Cerebellar nuclear complex (tissue), 1 donor: Measurements from ENCODE around the gene HMCN1.

Experiments used
- DNase-seq, 2 experiments: peaks; one replicate each; lab custom pipeline; 2025; lab: John Stamatoyannopoulos, UW

Gene HMCN1

DNA sequence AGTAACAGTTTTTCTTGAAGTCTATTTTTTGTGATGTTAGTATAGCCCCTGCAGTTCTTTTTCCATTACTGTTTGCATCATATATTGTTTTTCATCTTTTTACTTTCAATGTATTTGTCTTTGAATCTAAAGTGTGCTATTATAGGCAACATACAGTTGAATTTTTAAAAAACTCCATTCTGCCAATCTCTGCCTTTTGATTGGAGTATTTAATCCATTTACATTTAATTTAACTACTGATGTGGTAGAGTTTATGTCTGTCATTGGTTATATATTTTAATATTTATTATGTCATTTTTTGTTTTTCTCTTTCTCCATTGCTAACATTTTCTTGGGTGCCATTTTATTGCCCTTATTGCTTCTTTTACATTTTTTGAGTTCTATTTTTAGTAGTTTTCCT is 296.3 kb downstream of the HMCN1 start:
- DNase-seq, result no peak

DNA sequence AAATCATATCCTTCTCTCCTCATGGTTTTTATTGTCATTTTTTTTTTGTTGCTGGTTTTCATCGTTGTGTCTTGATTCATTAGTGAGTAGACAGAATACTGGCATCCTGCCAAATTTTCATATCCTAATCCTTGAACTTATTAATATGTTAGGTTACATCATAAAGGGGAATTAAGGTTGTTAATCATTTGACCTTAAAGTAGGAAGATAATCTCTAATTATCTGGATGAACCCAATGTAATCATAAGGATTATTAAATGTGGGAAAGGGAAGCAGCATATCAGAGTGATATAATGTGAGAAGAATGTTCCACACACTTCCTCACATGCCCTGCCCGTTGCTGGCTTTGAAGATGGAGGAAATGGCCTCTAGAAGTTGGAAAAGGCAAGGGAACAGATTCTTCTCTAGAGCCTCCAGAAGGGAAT is 299.7 kb downstream of the HMCN1 start:
- no peak for DNase-seq

- no peak for DNase-seq
Observed at GRCh38 chr1:186042230-186042629, 308.0 kb downstream of the HMCN1 start.

DNA sequence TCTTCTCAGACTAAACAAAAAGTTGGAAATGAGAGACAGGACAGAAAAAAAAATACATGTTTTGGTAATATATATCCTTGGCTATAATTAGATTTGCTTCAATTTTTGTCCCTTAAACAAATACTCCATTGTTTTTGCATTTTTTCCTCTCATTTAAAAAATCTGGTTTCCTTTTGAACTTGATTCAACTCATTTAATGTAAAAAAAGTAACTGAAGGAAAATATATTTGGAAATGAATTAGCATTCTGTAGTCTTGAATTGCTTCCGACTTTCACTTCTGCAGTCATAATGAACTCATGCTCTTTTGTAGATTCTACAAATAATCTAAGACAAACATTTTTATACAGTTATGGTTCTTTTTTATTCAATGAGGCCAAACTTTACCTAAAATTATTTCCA is 309.1 kb downstream of the HMCN1 start:
- DNase-seq, result no peak

DNA sequence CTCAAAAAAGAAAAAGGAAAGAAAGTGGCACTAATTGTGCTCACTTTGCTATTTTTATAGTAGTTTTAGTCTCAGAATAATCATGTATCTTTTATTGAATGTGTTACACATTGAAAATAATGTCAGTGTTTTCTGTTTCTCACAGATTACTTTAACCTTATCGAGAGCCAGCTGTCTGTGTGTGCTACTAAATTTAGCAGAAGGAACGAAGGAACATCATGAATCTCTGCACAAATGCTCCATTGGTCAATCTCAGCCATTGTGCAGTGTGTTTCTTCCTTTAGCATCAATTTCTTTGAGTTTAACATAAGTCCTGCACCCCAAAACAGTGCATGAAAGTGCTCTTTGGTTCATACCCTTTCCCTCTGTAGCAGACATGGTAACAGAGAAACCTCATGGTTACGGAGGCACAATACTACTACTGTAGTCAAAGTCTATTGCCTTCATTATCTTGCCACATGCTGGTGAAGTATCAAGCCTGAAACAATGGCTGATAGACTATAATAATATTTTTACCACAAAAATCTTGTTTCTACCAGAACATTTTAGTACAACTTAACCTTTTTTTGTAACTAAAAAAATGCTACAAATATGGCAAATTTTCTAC is 310.0 kb downstream of the HMCN1 start:
- no peak for DNase-seq

- DNase-seq, result no peak
Observed at GRCh38 chr1:186046437-186047211, 312.4 kb downstream of the HMCN1 start.

- no peak for DNase-seq
Observed at GRCh38 chr1:186050360-186050759, 316.2 kb downstream of the HMCN1 start.

DNA sequence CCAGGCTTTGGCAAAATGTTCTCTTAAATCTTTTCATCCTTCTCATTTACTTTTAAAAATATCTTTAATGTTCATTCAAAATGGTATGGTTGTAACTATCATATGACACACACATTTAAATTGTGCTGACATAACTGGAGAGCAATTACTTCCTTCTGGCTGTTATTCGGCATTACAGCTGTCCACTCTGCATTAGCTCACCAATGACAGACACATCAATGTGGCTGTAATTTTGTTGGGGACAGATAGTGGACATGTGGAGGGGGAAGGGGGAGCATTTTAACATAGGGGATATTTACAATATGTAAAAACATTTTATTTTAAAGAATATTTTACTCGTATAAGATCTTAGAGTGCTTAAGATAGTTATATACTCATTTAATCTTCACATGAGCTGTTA is 319.8 kb downstream of the HMCN1 start:
- no peak for DNase-seq

DNA sequence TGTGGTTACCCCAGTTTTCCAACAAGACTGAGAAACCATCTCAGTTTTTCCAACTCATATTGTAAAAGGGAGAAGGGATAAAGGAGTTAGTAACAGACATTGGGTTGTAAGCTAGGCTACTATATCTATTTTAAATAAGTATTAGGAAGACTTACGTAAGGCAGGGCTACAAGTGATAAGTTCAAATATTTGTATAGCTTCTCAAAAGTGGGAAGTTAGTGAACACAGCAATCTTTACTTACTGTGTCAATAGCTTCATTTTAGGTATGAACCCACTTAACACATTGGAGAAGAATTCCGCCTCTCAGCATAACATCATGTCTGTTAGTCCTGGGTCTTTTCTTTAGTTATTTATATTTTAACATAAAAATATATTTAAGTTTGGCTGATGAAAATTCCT is 320.7 kb downstream of the HMCN1 start:
- DNase-seq, result no peak

- DNase-seq, result no peak
Observed at GRCh38 chr1:186055846-186056245, 321.7 kb downstream of the HMCN1 start.

DNA sequence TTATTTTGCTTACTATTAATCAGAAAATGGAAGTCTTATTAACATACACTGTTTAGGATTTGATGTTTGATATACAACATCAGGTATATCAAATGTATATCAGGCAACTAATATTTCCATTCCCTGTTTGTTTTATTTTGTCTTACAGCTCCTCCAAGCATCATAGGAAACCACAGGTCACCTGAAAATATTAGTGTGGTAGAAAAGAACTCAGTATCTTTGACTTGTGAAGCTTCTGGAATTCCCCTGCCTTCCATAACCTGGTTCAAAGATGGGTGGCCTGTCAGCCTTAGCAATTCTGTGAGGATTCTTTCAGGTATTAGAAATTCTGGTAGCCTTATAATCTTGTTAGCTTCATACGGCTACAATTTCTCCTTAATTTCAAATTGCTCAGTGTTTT is 322.9 kb downstream of the HMCN1 start:
- DNase-seq, result no peak

- no peak for DNase-seq
Observed at GRCh38 chr1:186059311-186059710, 325.1 kb downstream of the HMCN1 start.

- DNase-seq, result no peak
Observed at GRCh38 chr1:186059752-186060151, 325.6 kb downstream of the HMCN1 start.

GRCh38 chr1:186060226-186060625 is 326.0 kb downstream of the HMCN1 start:
- DNase-seq, result no peak

DNA sequence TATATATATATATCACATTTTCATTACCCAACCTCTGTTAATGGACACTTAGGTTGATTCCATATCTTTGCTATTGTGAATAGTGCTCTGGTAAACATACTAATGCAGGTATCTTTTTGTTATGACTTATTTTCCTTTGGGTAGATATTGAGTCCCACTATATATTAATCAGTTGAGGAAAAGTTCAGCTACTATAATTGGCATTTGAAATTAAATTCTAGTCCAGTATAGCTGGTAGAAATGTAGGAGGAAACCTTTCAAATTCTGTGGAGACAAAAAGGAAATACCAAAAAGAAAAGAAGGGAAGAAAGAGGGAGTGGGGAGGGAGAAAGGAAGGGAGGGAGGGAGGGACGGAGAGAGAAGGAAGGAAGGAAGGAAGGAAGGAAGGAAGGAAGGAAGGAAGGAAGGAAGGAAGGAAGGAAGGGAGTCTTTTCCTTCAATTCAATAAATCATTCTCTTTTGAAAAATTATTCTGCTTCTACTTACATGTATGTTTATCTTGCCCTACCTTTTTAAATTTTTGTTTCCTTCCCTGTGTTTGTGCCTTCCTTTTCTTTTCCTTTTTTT is 329.0 kb downstream of the HMCN1 start:
- no peak for DNase-seq

- DNase-seq, result no peak
Observed at GRCh38 chr1:186066411-186066810, 332.2 kb downstream of the HMCN1 start.

GRCh38 chr1:186073697-186074096 is 339.5 kb downstream of the HMCN1 start:
- no peak for DNase-seq

- no peak for DNase-seq
Observed at GRCh38 chr1:186076006-186076405, 341.8 kb downstream of the HMCN1 start.

DNA sequence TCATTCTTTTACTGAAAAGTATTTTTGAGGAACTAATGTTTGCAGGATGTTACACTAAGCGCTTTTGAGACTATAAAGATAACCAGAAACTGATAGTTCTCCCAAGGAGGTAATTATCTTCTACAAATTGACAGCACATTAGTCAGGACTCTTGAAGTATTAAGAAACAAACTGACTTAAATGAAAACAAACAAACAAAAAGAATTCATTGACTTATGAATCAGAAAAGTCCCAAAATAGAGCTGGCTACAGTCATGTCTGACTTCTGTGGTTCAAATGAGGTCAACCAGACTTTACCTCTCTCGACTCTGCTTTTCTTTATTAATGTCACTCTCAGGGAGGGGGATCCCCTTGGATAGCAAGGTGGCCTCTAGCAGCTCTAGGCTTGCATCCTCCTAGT is 344.1 kb downstream of the HMCN1 start:
- DNase-seq, result no peak

DNA sequence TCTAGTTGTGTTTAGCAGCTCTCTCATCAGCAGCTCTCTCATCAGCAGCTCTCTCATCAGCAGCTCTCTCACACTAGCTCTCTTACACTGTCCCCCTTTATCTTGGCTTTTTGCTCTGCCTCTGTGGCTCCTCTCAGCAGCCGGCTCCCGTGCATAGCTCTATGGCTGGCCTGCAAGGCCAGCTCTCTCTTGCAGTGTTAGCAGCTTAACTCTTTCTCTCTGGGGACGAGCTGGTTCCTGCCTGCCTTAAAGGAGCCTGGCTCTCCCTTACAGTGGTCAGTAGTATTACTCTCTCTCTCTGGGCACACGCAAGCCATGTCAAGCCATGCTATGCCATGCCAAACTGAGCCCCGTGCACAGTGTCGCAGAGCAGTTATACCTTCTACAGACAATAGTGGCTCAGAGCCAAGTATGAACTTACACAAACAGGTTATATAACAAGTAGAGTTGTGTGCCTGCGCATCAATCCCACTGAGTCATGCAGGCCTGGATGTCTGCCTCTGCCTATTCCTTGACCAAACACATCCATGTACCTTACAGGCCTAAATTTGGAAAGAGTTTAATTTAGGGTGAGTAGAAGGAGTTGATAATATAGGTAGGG is 345.0 kb downstream of the HMCN1 start:
- no peak for DNase-seq

GRCh38 chr1:186082235-186082937 is 348.2 kb downstream of the HMCN1 start:
- DNase-seq, result peak in 1 of 2 experiments; percentile 14

DNA sequence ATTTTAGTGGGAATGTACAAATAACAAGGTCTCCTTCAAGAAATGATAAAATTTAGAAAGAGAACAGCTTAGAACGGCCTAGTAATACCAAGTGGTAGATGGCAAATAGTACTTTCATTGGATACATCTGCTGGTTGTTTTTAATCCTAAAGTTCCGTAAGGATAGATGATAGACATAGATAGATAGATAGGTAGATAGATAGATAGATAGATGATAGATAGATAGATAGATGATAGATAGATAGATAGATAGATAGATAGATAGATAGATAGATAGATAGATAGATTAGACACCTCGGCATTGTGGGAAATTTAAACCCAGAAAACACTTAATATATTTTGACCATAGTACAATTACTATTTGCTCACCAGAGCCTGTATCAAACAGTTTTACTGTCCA is 352.4 kb downstream of the HMCN1 start:
- DNase-seq, result no peak
